Hematopoietic multipotent progenitor cell treated with erythropoietin and hydrocortisone succinate and interleukin-3 and kit ligand, for 17 days (in vitro differentiated cells): ENCODE measurements around the gene INSIG1.

Experiments used
- DNase-seq: peaks from one replicate; pipeline ENCODE4 v3.0.0-alpha.2; 2015; ENCODE audit warnings: low spot score

INSIG1 gene

DNA sequence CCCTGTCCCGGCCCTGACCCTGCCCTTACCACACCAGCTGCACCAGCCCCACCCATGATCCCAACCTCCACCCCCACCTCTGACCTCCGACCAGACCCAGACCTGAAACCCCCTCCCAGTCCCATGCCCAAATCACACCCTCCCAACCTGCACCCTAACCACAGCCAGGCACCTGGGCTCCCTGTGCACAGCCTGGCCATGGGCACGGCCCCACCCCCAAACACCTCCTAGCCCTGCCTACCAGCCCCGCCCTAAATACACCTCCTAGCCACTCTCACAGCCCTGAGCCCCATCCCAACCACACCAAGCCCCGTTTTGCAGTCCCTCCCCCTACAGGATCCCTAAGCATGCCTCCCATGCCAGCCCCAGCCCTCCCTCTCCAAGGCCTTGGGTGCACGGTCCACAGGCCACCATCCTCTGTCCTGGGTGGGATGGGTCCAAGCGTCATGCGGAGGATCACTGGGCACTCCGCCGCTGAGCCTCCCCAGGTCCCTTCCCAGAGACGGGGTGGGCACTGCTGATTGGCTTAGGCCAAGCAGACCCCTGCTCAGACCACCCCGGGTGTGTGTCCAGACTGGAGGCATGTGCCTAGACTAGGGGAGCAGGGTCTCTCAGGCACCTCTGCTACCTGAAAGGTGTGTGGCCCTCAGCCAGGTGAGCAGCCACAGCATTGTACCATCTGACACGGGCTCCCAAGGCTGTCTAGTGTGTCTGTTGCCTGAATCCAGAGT, 30.1 kb downstream of the INSIG1 start:
- no peak for DNase-seq

GRCh38 chr7:155329225-155329624, 31.5 kb downstream of the INSIG1 start:
- DNase-seq, result no peak

GRCh38 chr7:155331396-155331795, 33.7 kb downstream of the INSIG1 start:
- no peak for DNase-seq

- DNase-seq, result no peak
Measured at GRCh38 chr7:155333346-155334234, 35.9 kb downstream of the INSIG1 start.

DNA sequence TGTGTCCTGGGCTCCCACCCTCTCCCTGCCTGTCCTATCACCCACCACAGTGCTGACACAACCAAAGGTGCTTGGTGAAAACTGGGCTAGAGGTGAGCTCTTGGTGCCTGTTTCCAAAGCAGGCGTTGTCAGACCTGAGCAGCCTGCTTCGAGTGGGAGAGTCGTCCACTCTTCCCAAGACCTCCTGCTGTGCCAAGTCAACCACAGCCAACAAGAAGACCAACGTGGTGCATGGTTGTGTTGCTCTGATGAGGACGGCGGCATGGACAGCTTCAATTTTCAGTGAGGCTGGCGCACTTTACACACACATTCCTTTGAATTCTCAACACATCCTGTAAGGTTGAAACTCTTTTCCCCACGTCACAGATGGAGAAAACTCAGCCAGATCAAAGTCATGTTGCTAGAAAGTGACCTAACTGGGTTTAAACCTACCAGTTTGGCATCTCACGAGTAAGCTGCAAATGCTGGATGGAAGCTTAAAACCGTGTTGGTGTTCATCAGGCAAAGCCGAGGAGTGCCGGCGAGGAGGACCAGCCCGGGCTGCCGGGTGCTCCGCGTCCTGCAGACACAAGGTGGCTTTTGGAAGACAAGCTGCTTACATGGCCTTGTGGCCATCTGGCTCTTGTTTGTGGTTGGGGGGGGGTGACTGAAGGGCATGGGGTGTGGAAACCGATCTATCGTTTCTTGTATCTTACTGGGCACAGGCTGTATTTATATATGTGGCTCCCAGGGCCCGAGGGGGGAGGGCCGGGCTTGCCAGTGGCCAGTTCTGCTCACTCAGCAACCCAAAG, 39.3 kb downstream of the INSIG1 start:
- no peak for DNase-seq

- no peak for DNase-seq
Measured at GRCh38 chr7:155337946-155338631, 40.4 kb downstream of the INSIG1 start.

GRCh38 chr7:155338632-155339320, 41.1 kb downstream of the INSIG1 start:
- no peak for DNase-seq

- no peak for DNase-seq
Measured at GRCh38 chr7:155339474-155339873, 41.8 kb downstream of the INSIG1 start.

DNA sequence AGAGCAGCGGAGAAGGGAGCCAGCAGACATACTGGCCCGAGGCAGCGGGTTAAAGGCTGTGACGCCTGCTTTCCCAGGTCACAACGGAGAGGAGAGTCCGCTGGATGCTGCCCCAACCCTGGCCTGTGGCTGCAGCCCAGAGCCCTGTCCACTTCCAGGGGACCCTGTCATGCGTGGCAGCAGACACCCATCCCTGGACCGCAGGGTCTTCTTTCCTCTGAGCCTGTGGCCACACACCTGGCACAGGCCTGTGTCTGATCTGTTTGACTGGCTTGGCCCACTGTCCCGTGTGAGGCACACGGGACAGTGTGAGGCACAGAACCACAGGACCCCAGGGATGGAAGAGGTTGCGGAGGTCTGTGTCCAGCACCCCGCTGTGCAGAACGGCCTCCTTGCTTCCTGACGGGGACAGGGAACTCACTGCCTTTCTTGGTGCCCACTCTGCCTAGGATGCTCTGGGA, 42.4 kb downstream of the INSIG1 start:
- DNase-seq, result no peak

DNA sequence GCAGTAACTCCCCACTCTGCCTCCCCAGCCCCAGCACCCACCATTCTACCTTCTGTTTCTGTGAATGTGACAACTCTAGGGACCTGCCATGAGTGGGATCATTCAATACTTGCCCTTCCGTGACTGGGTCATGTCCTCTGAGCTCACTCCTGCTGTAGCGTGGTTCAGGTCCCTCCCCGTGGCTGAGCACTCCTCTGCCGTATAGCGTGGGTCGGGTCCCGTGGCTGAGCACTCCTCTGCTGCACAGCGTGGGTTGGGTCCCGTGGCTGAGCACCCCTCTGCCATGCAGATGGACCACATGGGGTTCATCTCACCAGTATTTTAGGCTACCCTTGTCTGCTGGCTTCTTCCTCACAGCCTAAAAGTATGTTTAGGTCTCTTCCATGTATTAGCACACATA, 43.0 kb downstream of the INSIG1 start:
- no peak for DNase-seq

DNA sequence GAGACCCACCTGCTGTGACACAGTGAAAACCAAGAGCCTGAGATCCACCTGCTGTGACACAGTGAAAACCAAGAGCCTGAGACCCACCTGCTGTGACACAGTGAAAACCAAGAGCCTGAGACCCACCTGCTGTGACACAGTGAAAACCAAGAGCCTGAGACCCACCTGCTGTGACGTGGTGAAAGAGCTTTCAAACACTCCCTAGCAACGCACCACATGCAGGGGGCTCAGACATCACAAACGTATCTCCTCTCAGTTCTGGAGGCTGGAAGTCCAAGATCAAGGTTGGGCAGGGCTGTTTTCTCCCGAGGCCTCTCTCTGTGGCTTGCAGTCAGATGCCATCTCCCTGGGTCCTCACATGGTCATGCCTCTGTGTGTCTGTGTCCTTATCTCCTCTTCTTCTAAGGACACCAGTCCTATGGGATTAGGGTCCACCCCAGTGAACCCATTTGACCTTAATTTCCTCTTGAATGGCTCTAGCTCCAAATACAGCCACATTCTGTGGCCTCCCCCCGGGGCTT, 43.8 kb downstream of the INSIG1 start:
- no peak for DNase-seq

- no peak for DNase-seq
Measured at GRCh38 chr7:155342313-155342712, 44.6 kb downstream of the INSIG1 start.

- no peak for DNase-seq
Measured at GRCh38 chr7:155343150-155343549, 45.5 kb downstream of the INSIG1 start.

DNA sequence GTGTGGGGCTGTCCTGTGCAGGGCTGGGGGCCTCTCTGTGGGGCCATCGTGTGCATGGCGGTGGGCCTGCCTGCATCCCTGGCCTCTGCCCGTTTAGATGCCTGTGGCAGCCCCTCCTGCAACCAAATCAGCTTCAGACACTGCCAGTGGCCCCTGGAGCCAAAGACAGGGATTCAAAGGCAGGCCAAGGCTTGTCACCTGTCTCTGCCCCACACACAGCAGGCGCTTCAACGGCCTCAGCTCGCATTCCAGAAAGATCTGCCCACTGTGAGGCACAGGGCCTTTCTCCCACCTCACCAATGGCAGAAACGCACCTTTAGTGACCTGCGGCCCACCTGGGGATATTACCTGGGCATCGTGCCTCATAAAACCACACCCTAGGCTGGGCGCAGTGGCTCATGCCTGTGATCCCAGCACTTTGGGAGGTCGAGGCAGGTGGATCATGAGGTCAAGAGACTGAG, 46.0 kb downstream of the INSIG1 start:
- DNase-seq, result no peak

DNA sequence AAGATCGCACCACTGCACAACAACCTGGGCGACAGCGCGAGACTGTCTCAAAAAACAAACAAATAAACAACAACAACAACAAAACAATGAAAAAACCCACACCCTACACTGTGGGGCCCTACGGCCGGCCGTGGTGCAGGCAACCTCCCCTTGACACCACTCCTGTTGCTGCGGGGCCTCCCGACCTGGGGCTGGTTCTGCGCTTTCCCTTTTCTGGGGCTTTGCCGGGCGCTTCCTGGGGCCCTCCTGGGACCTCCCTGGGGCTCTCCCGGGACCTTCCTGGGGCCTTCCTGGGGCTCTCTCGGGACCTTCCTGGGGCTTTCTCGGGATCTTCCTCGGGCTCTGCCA, 46.6 kb downstream of the INSIG1 start:
- no peak for DNase-seq

DNA sequence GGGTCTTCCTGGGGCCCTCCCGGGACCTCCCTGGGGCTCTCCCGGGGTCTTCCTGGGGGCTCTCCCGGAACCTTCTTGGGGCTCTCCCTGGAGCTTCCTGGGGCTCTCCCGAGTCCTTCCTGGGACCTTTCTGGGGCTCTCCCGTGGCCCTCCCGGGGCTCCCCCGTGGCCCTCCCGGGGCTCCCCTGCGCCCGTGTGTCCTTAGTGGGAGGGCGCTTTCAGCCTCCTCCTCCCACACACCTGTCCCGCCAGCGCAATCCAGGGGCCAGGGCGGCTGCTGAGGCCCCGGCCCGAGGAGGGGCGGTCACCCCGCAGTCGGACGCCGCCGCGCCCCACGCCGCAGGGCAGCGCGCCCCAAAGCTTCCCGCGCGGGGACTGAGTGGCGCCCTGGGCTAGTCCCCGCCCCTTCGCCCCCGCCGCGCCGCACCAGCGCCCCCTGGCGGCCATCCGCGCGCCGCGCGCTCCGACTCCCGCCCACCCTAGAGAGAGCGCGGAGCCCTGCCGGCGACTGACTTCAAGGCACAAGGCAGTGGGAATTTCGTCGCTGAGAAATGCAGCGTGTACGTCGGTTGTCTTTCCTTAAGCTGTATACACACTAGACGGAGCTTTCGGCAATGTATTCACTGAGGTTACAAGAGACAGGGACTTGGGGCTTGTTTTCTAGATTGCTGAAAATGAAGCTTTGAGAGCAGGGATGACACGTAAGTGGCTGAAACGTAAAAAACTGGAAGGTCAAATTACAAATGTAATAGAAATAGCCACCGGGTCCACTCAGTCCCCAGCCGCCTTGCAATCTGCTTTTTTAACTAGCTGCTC, 47.1 kb downstream of the INSIG1 start:
- peak; percentile 71 for DNase-seq

DNA sequence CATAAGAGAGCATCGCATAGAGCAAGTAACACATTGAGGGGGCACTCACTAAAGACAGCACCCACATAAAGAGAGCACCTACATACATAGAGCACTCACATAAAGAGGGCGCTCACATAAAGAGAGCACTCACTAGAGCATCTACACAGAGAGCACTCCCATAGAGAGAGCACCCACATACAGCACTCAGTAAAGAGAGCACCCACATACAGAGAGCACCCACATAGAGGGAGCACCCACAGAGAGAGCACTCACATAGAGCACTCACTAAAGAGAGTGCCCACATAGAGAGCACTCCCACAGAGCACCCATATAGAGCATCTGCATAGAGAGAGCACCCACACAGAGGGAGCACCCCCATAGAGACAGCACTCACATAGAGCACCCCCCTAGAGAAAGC, 47.8 kb downstream of the INSIG1 start:
- no peak for DNase-seq

DNA sequence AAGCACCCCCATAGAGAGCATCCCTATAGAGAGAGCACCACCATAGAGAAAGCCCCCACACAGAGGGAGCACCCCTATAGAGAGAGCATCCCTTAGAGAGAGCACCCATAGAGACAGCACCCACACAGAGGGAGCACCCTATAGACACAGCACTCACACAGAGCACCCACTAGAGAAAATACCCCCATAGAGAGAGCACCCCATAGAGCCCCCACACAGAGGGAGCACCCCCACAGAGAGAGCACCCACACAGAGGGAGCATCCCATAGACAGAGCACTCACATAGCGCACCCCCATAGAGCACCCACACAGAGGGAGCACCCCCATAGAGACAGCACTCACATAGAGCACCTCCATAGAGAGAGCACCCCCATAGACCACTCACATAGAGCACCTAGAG, 48.6 kb downstream of the INSIG1 start:
- no peak for DNase-seq

DNA sequence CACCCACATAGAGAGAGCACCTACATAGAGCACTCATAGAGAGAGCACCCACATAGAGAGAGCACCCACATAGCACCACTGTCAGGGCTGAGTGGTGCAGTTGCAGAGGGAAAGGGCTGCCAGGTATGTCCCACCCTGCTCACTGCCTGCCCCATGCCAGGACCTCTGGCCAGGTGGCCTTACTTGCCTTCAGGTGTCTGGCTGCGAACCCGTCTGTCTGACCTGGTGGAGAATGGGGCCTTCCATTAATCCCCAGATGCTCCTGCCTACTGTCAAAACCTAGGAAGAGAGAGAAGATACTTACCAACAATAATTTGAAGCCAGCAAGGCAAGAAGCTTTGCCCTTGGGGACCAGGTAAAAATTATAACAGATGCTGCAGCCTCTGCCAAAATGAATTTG, 51.1 kb downstream of the INSIG1 start:
- no peak for DNase-seq
